ENCODE data around the gene MGP.

- TF ChIP-seq CTCF (IDR thresholded peaks at IDR 0.05): no peak
- TF ChIP-seq POLR2A (IDR thresholded peaks at IDR 0.05): no peak
These were observed 30.1 kb upstream of the MGP start for GRCh38 chr12:14915736-14916135.

Measured in lower leg skin (tissue), 3 donors.